GM19238 (cell line): Measurements from ENCODE around the gene HGD.
"Not testable (repeated sequence)": the region's sequence is repeated elsewhere in the genome, so short reads cannot be mapped to it uniquely, and the experiment has no call there.

Experiments
- DNase-seq: peaks from one replicate; pipeline ENCODE4 v3.0.0; 2011; ENCODE audit warnings: low spot score; ENCODE audit not compliant: insufficient read length

HGD gene

GRCh38 chr3:120637851-120638559 is 44.0 kb downstream of the HGD start:
- no peak for DNase-seq

GRCh38 chr3:120636795-120637401 is 45.1 kb downstream of the HGD start:
- DNase-seq: no peak

GRCh38 chr3:120634539-120634938 is 47.5 kb downstream of the HGD start:
- DNase-seq: no peak

GRCh38 chr3:120625159-120625586 is 56.9 kb downstream of the HGD start:
- DNase-seq: no peak

GRCh38 chr3:120623727-120624093 is 58.3 kb downstream of the HGD start:
- no peak for DNase-seq

- no peak for DNase-seq
Measured at GRCh38 chr3:120622870-120623726, 58.9 kb downstream of the HGD start.

GRCh38 chr3:120622457-120622856 is 59.6 kb downstream of the HGD start:
- DNase-seq: no peak

GRCh38 chr3:120616745-120617144 is 65.3 kb downstream of the HGD start:
- DNase-seq: not testable (repeated sequence)

- DNase-seq: no peak
Measured at GRCh38 chr3:120615847-120616609, 66.0 kb downstream of the HGD start.

GRCh38 chr3:120614765-120615164 is 67.3 kb downstream of the HGD start:
- no peak for DNase-seq

- no peak for DNase-seq
Measured at GRCh38 chr3:120608506-120608905, 73.5 kb downstream of the HGD start.

GRCh38 chr3:120604784-120605183 is 77.3 kb downstream of the HGD start:
- no peak for DNase-seq

GRCh38 chr3:120604382-120604781 is 77.7 kb downstream of the HGD start:
- no peak for DNase-seq

- DNase-seq: no peak
Measured at GRCh38 chr3:120602682-120603081, 79.4 kb downstream of the HGD start.

- DNase-seq: no peak
Measured at GRCh38 chr3:120601554-120601953, 80.5 kb downstream of the HGD start.

GRCh38 chr3:120599211-120599610 is 82.8 kb downstream of the HGD start:
- no peak for DNase-seq

- peak; percentile 7 for DNase-seq
Measured at GRCh38 chr3:120597445-120598049, 84.5 kb downstream of the HGD start.

GRCh38 chr3:120596853-120597223 is 85.2 kb downstream of the HGD start:
- no peak for DNase-seq

GRCh38 chr3:120596116-120596852 is 85.8 kb downstream of the HGD start, which contains the start of gene NDUFB4:
Gene NDUFB4 (plus strand): TSS chr3:120596336. CDS start chr3:120596360, 24 bp downstream.
- peak; percentile 82 for DNase-seq

GRCh38 chr3:120595788-120596115 is 86.3 kb downstream of the HGD start:
- DNase-seq: no peak
